VCaP (cell line): ENCODE data around the gene TFCP2.

ENCODE experiments used
- H3K27ac ChIP-seq: fragments of 450-650 bp; 2 replicates; pipeline ENCODE4 v1.5.1; 2017
- CTCF ChIP-seq: fragments of 450-650 bp; conservative IDR thresholded peaks from 2 replicates; pipeline ENCODE4 v1.5.1; 2017; ENCODE audit warnings: mild to moderate bottlenecking, moderate library complexity

The TFCP2 gene

GRCh38 chr12:51192284-51192671, 19.3 kb upstream of the TFCP2 start:
- TF ChIP-seq CTCF, result no peak
- no peak overlapping the region for H3K27ac ChIP-seq

- no peak for TF ChIP-seq CTCF
- no peak overlapping the region for H3K27ac ChIP-seq
Observed at GRCh38 chr12:51191516-51192283, 18.8 kb upstream of the TFCP2 start.

- TF ChIP-seq CTCF, result no peak
Observed at GRCh38 chr12:51190820-51191219, 17.9 kb upstream of the TFCP2 start.

GRCh38 chr12:51189790-51190355, 16.9 kb upstream of the TFCP2 start:
- no peak overlapping the region for H3K27ac ChIP-seq
- no peak for TF ChIP-seq CTCF

More at GRCh38 chr12:51190820-51191219, 17.9 kb upstream of the TFCP2 start:
- no peak overlapping the region for H3K27ac ChIP-seq

GRCh38 chr12:51188359-51189051, 15.6 kb upstream of the TFCP2 start:
- no peak overlapping the region for H3K27ac ChIP-seq
- TF ChIP-seq CTCF, result no peak

GRCh38 chr12:51187370-51187987, 14.5 kb upstream of the TFCP2 start:
- TF ChIP-seq CTCF, result no peak
- no peak overlapping the region for H3K27ac ChIP-seq

- no peak overlapping the region for H3K27ac ChIP-seq
- TF ChIP-seq CTCF, result no peak
Observed at GRCh38 chr12:51186465-51187085, 13.6 kb upstream of the TFCP2 start.
